GM18502 (cell line): ENCODE data around the gene PLCG1.
A peak's percentile ranks its signal among the peaks of the same experiment; 100 is the strongest.
"Not testable (repeated sequence)": the region's sequence is repeated elsewhere in the genome, so short reads cannot be mapped to it uniquely, and the experiment has no call there.

Experiments
- ATAC-seq: cut with Tn5 transposase; IDR thresholded peaks from one replicate; pipeline ENCODE4 v1.9.1; 2021; ENCODE audit warnings: mild to moderate bottlenecking; ENCODE audit not compliant: unreplicated experiment, poor library complexity

Gene PLCG1

GRCh38 chr20:41123631-41124030 is 13.7 kb upstream of the PLCG1 start:
- ATAC-seq, result no peak

- ATAC-seq, result no peak
Observed at GRCh38 chr20:41124451-41125094, 12.8 kb upstream of the PLCG1 start.

- ATAC-seq, result no peak
Observed at GRCh38 chr20:41125530-41126457, 11.5 kb upstream of the PLCG1 start.

GRCh38 chr20:41126719-41127118 is 10.6 kb upstream of the PLCG1 start:
- no peak for ATAC-seq

GRCh38 chr20:41128317-41128716 is 9.0 kb upstream of the PLCG1 start:
- ATAC-seq, result not testable (repeated sequence)

- peak; percentile 59 for ATAC-seq
Observed at GRCh38 chr20:41131594-41132387, 5.6 kb upstream of the PLCG1 start.

- ATAC-seq, result not testable (repeated sequence)
Observed at GRCh38 chr20:41132388-41132775, 5.0 kb upstream of the PLCG1 start.

- ATAC-seq, result peak; percentile 38
Observed at GRCh38 chr20:41133709-41134361, 3.5 kb upstream of the PLCG1 start.

- ATAC-seq, result no peak
Observed at GRCh38 chr20:41134362-41135186, 2.8 kb upstream of the PLCG1 start.

- ATAC-seq, result no peak
Observed at GRCh38 chr20:41135187-41135887, 2.0 kb upstream of the PLCG1 start.

- no peak for ATAC-seq
Observed at GRCh38 chr20:41135888-41136679, 1.3 kb upstream of the PLCG1 start.

GRCh38 chr20:41137614-41138474 is 501 bp downstream of the PLCG1 start:
- peak; percentile 14 for ATAC-seq

GRCh38 chr20:41138475-41139226 is 1.3 kb downstream of the PLCG1 start:
- ATAC-seq, result no peak

GRCh38 chr20:41139227-41140093 is 2.1 kb downstream of the PLCG1 start:
- no peak for ATAC-seq
